Measurements from ENCODE around the gene MALL.
"Not testable (repeated sequence)": the region's sequence is repeated elsewhere in the genome, so short reads cannot be mapped to it uniquely, and the experiment has no call there.

The MALL gene

DNA sequence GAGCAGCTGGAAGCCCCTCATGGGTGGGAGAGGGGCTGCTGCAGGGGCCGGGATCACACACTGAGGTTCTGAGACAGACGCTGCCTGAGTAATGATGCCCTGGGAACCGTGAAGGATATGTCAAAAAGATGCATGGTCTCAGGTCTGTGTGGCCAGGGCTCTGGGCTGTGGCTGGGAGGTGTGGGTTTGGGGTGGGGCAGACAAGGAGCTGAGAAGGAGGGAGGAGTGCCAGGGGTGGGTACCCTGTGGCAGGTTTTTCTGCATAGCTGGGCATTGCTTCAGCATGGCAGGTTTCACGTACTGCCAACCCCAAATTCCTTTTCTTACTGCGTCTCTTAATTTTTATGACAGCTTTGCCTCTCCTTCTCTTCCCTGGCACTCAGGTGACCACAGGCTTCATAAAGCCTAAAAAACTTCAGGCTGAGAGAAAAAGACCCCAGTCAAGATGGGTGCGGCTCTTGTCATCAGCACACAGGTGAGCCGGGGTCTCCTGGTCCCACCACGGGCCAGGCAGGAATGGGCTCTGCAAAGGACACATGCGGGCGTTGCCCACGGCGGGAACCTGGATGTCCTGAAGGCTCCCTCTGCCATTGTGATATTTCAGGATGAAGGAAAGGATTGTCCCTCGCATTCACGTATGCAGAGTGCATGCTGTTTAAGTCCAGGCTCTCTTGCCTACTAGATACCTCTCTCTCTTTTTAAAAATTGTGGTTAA lies 18.0 kb downstream of the MALL start:
- no peak for DNase-seq

DNA sequence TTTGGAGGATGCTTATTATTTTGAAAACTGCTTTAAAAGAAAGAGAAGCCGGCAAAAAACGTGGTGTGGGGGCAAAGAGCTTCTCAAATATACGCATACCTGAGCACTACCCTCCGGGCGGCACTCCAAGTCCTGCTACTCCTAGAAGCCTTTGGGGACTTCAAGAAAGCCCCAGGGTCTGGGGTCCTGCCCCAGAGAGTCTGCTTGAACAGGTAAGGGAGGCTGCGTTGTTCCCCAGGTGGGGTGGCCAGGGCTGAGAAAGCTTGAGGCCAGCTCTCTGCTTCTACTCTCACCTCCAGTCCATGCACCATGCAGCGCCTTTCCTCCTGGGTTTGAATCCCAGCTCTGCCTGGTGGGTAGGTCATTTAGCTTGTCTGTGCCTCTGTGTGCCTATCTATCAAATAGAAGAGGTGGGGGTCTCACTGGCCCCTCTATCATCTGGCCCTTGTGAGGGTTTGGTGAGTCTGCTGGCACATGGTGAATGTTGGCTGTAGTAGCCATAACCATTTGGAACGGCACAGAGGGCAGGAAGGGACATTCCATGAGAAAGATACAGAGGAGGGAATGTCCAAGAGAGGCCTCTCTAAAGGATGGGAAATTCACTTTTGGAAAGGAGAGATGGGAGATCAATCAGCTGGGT lies 19.5 kb downstream of the MALL start:
- DNase-seq, result no peak

DNA sequence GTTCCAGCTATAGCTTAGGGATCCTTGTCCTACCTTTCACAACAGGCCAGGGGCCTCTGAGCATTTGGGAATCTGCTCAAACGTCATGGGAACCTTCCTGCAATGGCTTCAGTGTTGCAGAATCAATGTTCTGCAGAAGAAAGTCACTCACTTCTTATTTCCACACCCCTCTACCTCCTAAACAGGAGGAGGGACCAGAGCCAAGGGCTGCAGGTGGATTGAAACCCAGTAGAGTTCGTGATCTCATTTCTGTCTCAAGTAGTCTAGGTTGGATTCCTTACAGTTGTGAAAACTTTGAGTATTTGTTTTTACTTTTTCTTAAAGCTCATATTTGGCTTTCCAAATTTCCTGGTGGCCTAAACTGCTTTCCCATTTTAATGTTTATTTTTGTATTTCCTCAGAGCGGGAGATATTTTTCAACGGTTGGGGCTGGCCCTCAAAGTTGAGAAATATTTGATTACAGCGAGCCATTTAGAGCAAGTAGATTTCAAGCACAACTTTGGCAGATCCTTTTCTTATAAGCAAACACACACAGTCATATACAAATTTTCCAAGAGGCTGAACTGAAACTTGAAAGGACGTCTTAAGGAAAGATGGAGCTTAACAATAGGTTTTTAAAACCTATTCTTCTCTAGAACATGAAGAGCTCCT lies 20.6 kb downstream of the MALL start:
- not testable (repeated sequence) for DNase-seq

DNA sequence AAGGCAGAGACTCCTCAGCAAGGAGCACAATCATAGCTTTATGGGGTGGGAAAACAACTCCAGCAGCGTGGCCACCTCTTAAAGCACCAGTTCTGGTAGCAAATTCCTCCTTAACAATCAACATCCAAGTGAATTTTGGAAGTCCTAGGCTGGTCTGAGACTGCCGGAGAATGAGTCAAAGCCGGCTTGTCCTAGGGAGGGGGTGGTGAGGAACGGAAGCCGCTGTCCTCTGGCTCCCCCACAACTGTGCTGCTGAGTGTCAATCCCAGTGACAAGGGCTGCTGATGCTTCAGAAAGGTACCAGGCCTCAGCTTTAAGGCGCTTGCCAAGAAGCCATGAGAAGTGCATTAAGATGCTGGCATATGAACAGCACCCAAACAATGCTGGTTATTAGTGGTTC lies 21.7 kb downstream of the MALL start:
- not testable (repeated sequence) for DNase-seq

DNA sequence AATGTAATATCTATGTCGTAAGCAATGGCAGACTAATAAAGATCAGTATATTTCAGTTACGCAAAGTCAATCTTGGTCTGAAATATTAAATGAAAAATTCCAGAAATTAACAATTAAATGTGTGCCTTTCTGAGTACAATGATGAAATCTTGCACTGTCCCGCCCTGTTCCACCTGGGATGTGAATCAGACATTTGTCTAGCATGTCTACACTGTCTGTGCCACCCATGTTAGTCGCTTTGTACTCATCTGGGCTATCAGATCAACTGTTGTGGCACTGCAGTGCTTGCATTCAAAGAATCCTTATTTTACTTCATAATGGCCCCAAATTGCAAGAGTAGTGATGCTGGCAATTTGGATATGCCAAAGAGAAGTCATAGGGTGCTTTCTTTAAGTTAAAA lies 25.5 kb downstream of the MALL start:
- DNase-seq, result not testable (repeated sequence)

DNA sequence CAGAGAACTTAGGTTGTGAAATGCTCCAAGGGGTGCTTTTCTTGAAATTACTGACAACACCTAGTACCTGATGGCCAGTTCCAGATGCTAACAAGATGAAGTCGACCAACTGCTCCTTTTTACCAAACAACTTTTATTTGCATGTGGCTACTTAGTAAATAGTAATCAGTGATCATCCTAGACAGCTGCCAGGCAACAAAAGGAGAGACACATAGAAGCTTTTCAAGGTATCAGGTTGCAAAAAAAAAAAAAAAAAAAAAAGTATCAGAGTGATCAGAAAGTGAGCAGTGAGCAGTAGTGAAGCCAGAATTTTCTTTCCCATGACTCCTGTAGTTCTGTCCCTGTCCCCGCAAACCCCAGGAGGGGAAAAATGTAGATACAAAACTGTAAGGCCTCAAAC lies 31.9 kb downstream of the MALL start:
- DNase-seq, result not testable (repeated sequence)

DNA sequence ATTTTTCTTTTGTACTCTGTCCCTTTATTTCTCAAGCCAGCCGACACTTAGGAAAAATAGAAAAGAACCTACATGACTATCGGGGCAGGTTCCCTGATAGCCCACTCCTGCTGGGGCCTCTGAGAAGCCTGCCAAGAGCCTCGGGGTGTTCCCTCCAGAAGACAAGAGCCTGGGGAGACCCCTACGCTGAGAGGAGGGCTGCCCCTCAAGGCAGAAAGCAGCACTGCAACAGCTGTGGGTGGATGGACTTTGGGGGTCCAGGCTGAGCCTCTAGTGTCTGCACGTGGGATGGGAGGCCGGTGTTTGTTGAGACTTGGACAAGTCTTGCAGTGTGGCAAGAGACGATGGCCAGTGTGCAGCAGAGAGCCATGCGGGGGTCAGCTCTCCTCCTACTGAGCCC lies 32.5 kb downstream of the MALL start:
- not testable (repeated sequence) for DNase-seq

DNA sequence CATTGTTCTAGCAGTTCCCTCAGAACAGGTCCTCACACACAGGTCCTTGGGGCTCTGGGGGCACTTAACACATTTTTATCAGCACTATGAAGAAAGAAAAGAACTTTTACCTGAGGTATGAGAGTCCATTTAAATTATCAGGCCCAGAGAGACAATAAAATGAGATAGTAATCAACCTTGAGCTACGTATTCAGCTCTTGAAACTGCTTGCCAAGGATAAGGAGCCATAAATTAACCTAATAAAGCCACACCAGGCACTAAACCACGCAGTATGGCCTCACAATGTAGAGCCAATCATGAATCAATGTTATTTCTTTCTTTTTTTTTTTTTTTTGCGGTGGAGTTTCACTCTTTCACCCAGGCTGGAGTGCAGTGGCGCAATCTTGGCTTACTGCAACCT lies 37.5 kb downstream of the MALL start:
- DNase-seq, result not testable (repeated sequence)

DNA sequence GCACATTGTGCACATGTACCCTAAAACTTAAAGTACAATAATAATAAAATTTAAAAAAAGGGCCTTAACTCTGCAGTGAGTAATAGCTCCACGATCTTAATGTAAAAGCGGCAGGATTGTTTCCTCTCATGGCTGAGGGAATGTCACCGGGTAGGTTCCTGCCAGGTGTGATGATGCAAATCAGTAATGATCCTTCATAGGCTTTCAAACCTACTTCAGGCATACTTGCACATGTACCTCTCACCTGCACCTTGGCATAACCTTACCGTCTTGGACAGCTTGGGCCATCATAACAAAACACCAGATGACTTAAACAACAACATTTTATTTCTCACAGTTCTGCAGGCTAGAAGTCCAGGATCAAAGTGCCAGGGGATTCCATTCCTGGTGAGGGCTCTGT lies 39.7 kb downstream of the MALL start:
- not testable (repeated sequence) for DNase-seq

DNA sequence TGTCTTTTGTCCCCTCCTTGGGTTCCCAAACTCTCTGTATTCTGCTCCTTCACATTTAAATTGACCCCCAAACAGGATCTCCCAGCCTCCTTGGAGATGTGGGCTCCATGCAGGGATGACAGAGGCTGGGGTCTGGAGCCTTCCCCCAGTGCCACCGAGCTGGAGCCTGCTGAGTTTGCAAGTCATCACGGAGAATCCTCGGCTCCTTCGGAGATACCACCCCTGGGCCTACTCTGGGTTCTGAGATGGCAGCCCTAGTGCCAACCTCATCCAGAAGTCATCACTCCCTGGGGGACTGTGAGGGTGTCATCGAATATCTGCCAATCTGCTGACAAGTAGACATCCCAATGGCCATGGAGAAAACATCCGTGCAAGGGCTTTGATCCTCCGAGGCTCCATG lies 45.8 kb downstream of the MALL start:
- not testable (repeated sequence) for DNase-seq

DNA sequence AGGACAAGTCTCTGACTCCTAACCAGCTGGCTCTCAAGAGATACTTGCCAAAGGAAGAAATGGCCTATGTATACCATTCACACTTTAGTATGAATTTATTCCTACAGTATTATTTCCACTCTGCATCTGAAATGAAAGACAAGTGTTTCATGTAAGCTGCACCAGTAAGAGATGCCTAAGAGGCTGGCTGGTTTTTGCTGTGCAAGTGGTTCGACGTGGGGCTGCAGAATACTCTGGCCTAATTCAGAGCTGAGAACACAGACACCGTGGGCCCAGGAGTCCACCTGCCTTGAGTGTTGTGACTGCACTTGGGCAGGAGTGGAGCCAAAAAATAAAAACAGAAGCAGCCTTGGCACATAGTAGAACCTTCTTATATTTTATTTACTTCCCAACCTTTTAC lies 47.5 kb downstream of the MALL start:
- not testable (repeated sequence) for DNase-seq

DNA sequence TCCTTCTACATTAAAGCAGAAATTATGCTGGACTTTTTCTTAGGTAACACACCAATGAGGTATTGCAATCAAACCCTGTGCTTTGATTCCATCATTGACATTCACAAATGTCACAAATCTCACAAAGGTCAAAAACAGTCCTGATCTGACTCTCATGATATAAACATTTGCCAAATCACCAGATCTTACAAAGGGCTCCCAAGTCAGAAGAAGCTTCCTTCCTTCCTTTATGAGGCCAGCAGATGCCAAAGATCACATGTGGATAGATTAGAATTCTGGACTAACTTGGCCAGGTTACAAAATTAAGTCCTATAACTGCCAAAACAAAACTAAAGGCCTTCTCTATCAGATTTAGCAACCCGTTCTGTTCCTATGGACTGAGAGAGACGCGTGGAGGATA lies 53.3 kb downstream of the MALL start:
- not testable (repeated sequence) for DNase-seq

DNA sequence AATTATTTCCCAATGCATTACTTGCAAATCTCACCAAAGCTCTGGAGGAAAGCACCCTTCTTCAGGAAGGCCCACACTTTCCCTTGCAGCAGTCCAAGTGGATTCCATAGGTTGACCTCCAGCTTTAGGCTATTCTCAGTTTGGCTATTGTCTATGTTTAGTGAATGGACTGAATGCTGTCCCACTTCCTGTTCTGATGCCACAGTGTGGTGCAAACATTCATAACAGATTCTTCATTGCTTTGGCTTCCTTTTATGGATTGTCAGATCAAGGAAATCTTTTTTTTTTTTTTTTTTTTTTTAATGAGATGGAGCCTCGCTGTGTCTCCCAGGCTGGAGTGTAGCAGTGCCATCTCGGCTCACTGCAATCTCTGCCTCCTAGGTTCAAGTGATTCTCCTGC lies 55.1 kb downstream of the MALL start:
- DNase-seq, result not testable (repeated sequence)

DNA sequence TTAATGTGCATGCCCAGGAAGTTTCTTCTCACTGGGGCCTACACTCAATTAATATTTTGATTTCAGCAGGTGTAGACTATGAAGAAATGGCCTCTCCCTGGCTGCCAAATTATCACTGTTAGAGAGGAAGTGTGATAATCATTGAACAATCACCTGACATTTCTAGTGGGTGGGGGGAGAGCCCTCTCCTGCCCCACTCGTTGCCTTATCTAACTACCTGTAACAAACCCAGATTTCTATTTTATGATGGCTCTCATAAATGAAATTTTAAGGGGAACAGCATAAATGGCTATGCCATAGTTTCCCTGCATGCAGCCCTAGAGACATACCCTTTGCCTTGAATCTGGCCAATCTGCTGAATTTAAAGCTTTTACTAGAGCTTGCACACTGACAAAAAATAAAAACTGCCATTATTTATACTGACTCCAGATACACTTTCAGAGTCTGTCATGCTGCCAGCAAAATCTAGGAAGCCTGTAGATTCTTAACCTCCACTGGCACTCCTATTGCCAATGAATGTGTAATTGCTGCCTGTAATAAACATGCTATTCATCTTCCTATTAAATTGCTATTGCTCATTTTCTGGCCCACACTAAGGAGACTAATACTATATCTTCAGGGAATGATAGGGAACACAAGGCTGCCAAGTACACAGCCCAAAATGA lies 55.8 kb downstream of the MALL start:
- DNase-seq, result not testable (repeated sequence)

DNA sequence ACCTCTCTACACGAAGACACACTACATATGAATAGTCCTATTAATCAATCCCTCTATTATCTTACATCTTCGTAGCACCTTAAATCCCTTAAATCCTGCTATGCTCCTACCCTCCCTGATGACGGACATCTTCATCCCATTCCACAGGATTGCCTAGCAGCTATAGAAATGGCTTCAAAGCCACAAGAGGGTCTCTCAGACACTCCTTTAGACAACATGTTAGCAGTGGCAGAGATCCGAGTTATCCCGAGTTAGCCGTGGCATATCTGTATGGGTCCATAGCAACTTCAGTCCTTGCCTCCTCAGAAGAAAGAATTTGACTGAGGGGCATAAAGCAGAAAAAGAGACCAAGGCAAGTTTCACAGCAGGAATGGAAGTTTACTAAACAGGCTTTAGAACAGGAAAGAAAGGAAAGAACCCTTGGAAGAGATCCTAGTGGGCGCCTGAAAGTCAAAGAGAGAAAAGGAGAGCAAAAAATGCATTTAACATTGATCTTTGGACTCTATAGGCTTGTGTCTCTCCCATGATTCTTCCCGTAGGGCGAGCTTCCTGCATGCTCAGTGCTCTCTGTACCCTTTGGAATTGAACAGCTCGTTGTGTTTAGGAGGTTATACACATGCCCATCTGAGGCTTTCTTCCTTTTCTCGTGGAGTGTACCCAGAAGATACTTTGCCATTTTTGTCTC lies 56.5 kb downstream of the MALL start:
- not testable (repeated sequence) for DNase-seq

DNA sequence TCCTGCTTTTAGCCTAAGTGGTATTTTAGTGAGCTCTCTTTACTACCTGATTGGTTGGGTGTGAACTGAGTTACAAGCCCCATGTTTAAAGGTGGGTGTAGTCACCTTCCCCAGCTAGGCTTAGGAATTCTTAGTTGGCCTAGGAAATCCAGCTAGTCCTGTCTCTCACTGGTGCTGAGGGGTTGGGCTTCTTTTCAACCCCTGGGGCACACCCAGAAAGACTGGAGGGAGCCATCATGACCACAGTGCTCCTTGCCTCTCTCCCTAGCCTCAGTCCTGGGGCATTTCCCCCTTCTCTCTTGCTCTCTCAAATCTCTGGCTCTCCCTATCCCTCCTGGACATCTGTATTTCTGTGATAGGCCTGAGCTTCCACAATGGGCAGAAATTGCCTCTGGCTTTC lies 57.6 kb downstream of the MALL start:
- DNase-seq, result not testable (repeated sequence)

DNA sequence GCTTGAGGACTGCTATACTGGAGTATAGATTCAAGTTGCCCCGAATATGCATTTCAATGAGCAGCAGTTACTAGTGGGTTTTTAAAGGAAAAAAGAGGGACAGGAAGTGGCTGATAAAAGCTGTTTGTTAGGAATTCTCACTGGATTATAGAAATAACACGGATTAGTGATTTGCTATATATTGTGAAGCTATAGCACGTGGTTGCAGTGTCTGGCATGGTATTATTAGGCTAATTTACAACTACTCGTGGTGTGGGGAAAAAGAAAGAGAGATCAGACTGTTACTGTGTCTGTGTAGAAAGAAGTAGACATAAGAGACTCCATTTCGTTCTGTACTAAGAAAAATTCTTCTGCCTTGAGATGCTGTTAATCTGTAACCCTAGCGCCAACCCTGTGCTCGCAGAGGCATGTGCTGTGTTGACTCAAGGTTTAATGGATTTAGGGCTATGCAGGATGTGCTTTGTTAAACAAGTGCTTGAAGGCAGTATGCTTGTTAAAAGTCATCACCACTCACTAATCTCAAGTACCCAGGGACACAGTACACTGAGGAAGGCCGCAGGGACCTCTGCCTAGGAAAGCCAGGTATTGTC lies 59.7 kb downstream of the MALL start:
- DNase-seq, result not testable (repeated sequence)

DNA sequence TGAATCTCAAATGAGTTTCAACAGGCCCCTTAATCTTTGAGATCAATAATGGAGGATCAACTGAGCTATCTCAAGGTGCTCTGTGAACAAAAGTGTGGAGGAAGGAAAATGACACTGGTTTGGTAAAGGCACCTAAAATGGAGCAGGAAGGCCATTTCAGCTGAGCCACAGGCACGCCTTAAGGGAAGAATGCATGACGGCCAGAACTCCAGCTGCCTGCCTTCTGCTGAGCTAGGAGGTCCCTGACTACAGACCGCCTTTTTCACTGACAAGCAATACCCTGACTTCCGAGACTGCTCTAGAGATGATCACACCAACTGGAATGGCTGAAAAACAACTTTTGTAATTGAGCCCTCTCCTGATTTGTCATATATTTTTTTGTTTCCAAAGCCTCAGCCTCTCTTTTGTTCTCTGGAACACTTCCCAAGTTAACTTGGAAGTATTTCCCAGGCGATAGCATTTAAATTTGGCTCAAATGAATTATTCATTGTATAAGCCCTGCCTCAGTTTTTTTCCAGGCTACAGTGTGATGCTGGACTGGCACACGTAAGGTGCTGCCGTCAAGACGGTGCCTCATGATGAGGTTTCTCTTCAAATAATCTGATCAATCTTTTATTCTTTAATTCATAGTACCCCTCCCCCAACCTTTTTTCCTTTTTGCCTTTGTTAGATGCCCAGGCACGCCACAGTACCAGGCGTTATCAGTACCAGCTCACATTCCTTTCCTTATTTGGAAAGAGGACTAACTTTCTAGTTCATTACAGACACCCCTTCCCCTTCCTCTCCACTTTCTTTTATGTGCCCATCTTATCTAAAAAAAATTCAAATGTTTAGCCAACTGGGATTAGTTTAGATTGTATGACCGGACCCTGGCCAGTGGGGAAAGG lies 60.9 kb downstream of the MALL start:
- DNase-seq, result not testable (repeated sequence)

DNA sequence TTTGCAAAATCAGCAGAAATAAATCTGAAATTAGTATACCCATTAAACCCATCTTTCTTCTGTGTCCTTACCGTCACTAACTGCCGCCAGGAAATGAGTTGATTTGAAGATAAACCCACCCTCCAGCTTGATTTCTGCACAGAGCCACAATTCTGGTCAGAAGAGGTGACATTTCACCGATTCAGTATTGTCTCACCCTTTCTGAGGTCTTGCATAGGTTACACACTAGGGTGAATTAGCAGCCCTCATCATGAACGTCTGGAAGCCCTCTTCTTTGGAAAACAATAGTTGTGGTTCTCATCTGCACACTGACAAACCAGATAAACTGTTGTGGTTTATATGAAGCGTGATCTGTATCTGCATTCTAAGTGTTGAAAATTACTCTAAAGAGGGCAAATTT lies 61.9 kb downstream of the MALL start:
- DNase-seq, result not testable (repeated sequence)

DNA sequence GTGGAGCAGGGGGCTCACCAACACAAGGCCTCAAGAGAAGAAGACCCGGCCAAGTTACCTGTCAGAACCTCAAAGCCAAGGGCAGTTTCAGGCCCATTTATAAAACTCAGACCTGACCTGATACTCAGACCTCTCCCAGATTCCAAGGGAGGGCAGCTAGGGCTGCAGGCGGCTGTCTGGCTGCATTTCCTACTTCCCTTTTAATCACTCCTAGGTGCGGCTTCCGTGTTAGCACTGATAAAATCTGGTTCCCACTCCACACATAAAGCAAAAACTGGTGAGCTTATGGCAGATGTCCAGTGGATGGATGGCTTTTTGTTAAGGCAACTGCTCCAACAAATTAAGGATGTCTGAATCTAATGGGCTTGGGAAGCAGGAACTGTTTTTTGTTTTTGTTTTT lies 63.5 kb downstream of the MALL start:
- not testable (repeated sequence) for DNase-seq

DNA sequence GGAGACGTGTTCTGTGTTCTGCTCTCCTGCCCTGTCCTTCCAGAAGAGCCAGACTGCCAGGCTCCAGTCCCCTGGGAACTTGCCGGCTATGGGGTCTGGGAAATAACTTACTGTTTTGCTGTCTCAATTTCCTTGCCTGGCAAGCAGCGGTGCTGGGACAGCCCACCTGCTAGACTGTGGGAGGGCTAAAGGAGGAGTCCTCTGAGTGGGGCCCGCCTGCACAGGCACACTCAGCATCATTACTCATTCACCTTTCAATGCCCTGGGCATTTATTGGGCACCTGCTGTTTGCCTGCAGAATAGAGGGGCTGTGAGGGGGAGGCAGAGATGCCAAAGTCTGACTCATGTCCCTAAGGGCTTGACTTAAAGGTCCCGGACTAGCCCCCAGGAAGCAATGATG lies 65.4 kb downstream of the MALL start:
- not testable (repeated sequence) for DNase-seq

Measured in activated CD8-positive, alpha-beta memory T cell treated with anti-CD3 and anti-CD28 coated beads, Interleukin-2, amount 50 U/mL, for 4 hours (primary cell).